NCI-H226 (cell line): ENCODE data around the gene NANOS1.
A peak's percentile ranks its signal among the peaks of the same experiment; 100 is the strongest.

Source experiments
- DNase-seq: peaks from one replicate; pipeline ENCODE4 v3.0.0-alpha.2; 2015

Gene NANOS1

DNA sequence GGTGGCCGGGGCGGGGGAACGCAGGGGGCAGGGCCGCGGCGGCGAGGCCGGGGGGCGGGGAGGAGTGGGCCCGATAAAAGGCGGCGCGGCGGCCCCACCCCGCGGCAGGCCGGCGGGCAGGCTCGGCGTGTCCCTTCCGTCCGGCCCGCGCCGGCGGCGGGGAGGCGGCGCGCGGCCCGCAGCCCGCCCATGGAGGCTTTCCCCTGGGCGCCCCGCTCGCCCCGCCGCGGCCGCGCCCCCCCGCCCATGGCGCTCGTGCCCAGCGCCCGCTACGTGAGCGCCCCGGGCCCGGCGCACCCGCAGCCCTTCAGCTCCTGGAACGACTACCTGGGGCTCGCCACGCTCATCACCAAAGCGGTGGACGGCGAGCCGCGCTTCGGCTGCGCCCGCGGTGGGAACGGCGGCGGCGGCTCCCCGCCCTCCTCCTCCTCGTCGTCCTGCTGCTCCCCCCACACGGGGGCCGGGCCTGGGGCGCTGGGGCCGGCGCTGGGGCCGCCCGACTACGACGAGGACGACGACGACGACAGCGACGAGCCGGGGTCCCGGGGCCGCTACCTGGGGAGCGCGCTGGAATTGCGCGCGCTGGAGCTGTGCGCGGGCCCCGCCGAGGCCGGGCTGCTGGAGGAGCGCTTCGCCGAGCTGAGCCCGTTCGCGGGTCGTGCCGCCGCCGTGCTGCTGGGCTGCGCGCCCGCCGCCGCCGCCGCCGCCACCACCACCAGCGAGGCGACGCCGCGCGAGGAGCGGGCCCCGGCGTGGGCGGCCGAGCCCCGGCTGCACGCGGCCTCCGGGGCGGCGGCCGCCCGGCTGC lies at the start of gene NANOS1:
Gene NANOS1, plus strand, starts transcription at position 102 of the 808 bp plus-strand sequence. Its CDS starts 88 bp downstream, at position 190.
- no peak for DNase-seq

- DNase-seq: no peak
Measured at GRCh38 chr10:118980135-118980865, 49.2 kb upstream of the NANOS1 start.

GRCh38 chr10:118980870-118981269 lies 48.6 kb upstream of the NANOS1 start:
- DNase-seq: no peak

GRCh38 chr10:118981946-118982345 lies 47.6 kb upstream of the NANOS1 start:
- DNase-seq: no peak

GRCh38 chr10:118982366-118982765 lies 47.1 kb upstream of the NANOS1 start:
- no peak for DNase-seq

DNA sequence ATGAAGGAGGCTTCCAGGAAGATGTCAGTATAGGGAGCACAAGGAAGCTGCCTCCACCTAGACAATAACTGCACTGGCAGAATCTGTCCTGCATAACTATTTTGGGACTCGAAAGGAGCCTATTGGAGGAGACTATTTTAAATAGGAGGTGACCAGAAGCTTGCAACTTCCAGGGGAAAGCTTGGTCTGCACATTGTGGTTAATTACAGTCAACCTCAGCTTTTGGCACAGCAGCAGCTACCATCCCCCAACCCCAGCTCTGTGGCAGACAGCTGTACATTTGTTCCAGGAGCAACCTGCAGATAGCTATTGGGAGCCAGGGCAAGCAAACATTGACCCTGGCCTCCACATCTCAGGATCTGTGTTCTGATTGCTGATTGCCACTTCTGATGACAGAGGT lies 46.3 kb upstream of the NANOS1 start:
- no peak for DNase-seq

DNA sequence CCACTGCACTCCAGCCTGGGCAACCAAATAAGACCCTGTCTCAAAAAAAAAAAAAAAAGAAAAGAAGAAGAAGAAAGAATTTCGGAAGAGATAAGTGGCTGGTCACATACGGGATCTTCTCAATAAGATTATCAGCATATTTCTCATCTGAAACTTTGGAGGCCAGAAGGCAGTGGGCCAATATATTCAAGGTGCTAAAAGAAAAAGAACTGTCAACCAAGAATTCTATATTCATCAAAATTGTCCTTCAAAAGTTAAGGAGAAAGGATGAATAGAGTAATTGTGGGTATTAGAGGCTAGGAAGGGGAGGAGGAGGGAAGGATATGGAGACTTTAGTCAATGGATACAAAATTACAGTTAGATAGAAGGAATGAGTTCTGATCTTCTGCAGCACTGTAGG lies 43.9 kb upstream of the NANOS1 start:
- DNase-seq: no peak

DNA sequence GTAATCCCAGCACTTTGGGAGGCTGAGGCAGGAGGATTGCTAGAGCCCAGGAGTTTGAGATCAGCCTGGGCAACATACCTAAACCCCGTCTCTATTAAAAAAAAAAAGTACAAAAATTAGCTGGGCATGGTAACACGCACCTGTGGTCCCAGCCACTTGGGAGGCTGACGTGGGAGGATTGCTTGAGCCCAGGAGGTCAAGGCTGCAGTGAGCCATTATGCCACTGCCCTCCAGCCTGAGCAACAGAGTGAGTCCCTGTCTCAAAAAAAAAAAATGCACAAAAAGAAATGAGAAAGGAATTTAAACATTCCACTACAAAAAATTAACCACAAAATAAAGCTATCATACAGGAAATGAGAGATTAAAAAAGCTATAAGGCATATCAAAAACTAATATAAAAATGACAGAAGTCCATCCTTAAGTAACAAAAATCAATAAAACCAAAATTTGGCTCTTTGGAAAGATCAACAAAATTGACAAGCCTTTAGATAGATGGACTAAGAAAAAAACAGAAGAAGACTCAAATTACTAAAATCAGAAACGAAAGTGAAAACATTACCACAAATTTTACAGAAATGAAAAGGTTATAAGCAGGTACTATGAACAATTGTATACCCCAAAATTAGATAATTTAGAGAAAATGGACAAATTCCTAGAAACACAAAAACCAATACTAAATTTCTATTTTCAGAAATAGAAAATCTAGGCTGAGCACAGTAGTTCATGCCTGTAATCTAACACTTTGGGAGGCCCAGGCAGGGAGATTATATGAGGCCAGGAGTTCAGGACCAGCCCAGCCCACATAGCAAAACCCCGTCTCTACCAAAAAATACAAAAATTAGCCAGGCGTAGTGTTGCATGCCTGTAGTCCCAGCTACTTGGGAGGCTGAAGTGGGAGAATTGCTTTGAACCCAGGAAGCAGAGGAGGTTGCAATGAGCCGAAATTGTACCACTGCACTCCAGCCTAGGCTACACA lies 42.4 kb upstream of the NANOS1 start:
- DNase-seq: no peak

DNA sequence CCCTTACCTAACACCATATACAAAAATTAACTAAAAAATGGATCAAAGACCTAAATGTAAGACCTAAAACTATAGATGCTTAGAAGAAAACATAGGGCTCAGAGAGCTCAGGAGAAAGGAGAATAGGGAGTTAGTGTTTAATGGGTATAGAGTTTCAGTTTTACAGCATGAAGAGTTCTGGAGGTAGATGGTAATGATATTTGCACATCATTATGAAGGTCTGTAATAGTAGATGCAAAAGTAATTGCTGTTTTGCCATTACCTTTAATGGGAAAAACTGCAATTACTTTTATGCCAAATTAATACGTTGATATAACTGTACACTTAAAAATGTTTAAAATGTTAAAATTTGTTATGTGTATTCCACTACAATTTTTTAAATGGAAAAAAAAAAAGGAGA lies 39.2 kb upstream of the NANOS1 start:
- DNase-seq: no peak

- no peak for DNase-seq
Measured at GRCh38 chr10:118992496-118992895, 37.0 kb upstream of the NANOS1 start.

DNA sequence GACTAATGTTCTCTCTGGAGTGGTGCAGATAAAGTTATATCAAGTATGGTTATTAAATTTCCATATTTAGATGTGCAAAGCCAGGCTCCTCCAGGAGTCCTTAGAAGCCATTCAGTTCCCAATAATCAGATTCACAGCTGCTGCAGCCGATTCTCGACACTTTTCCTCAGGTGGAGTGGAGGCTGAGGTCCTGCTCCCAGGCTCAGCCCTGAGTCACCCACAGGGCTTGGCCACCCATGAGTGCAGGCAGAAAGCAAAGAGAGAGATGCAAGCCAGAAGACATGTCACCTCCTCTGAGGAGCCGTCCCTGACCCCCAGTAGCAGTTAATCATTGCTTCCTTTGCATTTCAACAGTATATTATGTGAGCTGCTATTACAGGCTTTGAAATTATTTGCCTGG lies 36.3 kb upstream of the NANOS1 start:
- DNase-seq: no peak

DNA sequence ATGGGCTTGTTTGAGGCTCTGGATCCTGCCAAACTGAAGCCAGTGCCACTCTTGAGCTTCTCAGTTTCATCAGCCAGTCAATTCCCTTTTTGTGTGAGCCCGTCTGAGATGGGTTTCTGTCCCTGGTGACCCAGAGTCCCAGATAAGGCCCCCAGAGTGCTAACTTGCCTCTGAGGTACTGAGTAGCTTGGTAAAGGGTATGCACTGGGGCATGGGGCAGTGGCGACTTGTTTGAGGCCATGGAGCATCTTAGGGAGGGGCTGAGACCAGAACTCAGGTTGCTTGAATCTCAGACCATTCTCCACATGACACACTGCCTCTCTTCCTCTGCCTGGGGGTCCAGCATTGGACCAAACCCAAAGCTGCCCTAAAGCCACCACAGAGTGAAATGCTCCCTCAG lies 35.2 kb upstream of the NANOS1 start:
- DNase-seq: no peak

DNA sequence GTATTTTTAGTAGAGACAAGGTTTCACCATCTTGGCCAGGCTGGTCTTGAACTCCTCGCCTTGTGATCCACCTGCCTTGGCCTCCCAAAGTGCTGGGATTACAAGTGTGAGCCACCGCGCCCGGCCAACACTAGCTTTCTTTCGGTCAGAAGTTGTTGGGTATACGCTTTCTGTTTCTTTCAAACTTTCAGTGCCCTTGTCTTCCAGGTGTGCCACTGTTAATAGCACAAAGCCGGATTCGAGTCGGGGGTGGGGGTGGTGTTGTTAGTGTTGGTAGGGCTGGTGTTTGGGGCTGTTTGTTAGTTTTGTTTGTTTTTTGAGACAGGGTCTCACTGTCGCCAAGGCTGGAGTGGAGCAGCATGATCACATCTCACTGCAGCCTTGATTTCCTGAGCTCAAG lies 33.8 kb upstream of the NANOS1 start:
- no peak for DNase-seq

- no peak for DNase-seq
Measured at GRCh38 chr10:118997379-118997778, 32.1 kb upstream of the NANOS1 start.

DNA sequence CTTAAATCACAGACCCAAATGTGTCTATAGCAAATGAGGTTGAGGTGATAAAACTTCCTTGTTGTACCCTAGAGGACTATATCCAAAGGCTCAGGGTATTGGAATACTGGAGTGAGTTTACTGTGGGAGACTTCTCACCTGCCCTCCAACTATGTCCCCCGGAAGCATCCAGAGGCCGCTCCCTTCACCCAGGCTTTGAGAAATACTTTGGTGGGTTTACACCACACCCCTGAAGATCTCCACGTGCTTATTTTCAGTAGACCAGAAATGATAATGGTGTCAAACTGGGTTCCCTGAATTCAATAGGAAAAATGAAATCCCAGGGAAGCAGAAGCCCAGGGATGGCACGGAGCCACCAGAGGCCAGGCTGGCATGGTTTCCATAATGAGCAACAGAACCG lies 31.3 kb upstream of the NANOS1 start:
- no peak for DNase-seq

- DNase-seq: no peak
Measured at GRCh38 chr10:119001717-119002500, 27.6 kb upstream of the NANOS1 start.

DNA sequence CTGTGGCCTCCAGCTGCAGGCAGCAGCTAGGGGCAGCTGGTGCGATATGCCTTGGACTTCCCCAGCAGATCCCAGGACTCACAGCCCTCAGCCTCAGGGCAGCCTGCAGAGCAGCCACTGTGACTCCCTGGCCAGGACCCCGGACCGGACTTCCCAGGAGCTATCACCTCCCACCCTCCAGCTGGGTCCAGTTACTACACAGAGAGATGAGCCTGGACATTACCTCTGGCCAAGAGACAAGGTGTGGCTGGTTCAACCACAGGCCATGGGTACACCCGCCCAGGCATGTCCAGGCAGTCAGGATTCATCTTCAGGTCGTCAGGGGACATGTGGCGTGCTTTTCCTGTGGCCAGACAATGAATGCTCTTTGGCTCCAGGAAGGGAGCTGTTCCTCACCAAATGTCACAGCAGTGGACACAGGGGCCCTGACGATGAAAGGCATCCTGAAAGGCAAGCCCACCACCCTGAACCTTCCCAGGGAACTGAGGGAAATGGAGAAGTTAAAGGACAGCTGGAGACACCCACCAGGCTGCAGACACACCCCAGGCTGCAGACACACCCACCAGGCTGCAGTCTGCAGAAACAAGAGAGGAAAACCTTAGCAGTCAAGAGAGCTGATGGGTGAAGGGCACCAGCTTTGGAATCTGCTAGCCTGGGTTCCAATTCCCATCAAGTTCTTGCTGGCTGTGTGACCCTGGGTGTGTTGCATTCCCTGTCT lies 25.8 kb upstream of the NANOS1 start:
- no peak for DNase-seq

DNA sequence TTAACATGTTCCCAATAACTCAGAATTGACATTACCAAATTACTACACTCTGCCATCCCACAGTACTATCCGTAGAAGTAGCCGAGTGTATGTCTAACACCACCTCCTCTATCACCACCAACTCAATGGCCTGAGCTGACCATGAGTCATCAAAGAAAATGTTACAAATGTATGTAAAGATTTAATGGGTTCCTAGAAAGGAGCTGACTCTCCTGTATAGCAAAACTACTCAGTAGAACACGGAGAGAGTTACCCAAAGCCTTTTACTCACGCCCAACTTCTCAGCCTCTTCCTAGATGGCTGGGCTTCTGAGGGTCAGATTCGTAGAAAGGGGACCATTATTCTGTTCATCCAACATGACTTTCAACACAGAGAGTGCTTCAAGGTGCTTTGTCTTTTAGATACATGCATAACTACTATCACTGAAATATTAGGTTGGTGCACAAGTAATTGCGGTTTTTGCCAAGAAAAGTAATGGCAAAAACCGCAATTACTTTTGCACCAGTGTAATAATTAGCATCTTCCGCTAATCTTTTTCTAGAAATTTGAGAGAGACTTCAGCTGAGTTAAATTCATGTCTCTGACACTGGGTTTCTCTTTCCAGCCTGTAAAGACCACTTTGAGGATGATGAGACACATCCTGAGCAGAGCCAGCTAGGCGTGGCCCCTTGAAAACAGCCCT lies 24.0 kb upstream of the NANOS1 start:
- peak; percentile 3 for DNase-seq

- peak; percentile 85 for DNase-seq
Measured at GRCh38 chr10:119006451-119007210, 22.9 kb upstream of the NANOS1 start.

DNA sequence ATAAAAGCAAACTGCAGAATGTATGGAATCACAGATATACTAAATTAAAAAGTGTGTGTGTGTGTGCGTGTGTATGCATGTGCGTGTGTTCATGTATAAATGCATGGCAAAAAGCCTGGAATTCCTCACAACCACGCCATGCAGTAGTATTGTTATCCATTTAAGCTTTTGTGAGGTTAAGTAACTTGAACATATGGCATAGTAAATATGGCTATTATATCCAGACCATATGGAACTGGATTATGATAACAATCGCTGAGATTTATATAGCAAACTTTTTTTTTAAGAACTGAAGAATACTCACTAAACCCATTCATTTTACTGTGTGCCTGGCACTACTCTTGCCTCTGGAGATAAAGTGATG lies 22.3 kb upstream of the NANOS1 start:
- DNase-seq: no peak

GRCh38 chr10:119020627-119020946 lies 8.9 kb upstream of the NANOS1 start:
- DNase-seq: peak; percentile 40
